Measurements from ENCODE around the gene TMPRSS15.

DNA sequence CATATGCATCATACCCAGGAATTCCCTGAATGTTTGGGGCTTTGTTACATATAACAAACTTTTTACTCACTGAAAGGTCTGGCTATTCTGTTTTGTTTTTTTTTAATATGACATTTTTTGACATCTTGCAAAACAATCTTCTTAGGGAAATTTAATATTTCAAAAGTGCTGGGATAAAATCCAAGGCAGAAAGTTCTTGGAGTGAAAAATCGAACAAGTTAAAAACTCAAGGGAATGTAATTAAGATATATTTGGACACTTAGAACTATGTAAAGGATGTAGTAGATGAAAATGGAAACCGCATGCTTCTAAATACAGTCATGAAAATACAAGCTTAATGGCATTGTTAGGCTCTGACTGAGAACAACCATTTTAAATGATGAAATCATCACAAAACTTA lies 150.4 kb downstream of the TMPRSS15 start:
- no peak for TF ChIP-seq CTCF (IDR thresholded peaks at IDR 0.05; ENCODE audit: low read depth, low read length)
- TF ChIP-seq EZH2phosphoT487 (IDR thresholded peaks at IDR 0.05; ENCODE audit: low read depth) = no peak
